HL-60 (cell line): Measurements from ENCODE around the gene ICA1L.

Experiments used
- DNase-seq, 2 experiments: peaks; one replicate each; pipeline ENCODE4 v3.0.0-alpha.2; 2010 to 2020; ENCODE audit warnings: low read depth in 1 of 2, low spot score in 1 of 2
- H3K27ac ChIP-seq: fragments of 250-450 bp; sonication (Bioruptor Pico); replicated peaks from 2 replicates; pipeline ENCODE4 v1.5.1; 2020; ENCODE audit warnings: mild to moderate bottlenecking, moderate library complexity
- H3K27me3 ChIP-seq: fragments of 250-450 bp; sonication (Bioruptor Pico); 2 replicates; pipeline ENCODE4 v1.5.1; 2021; ENCODE audit warnings: mild to moderate bottlenecking, moderate library complexity; ENCODE audit not compliant: insufficient read depth, poor library complexity, severe bottlenecking
- H3K4me3 ChIP-seq: replicated peaks from 2 replicates; pipeline ENCODE4 v1.5.1; 2011; ENCODE audit warnings: mild to moderate bottlenecking, control low read depth, low read length; ENCODE audit not compliant: insufficient read depth
- CTCF ChIP-seq: IDR thresholded peaks from one replicate; pipeline ENCODE4 v1.5.1; 2011; ENCODE audit warnings: low read length, control low read depth, inconsistent platforms; ENCODE audit not compliant: insufficient read depth
- GABPA ChIP-seq: IDR thresholded peaks from 2 replicates; pipeline ENCODE4 v1.6.1; 2012; ENCODE audit warnings: low read depth
- POLR2AphosphoS5 ChIP-seq: IDR thresholded peaks from 2 replicates; pipeline ENCODE4 v1.6.1; 2012; ENCODE audit warnings: low read depth
- REST ChIP-seq: IDR thresholded peaks from 2 replicates; pipeline ENCODE4 v1.6.1; 2012; ENCODE audit warnings: low read depth; ENCODE audit not compliant: insufficient replicate concordance
- SPI1 ChIP-seq: IDR thresholded peaks from 2 replicates; pipeline ENCODE4 v1.6.1; 2012; ENCODE audit warnings: low read depth, mild to moderate bottlenecking, borderline replicate concordance

The ICA1L gene

GRCh38 chr2:202771336-202771735 lies 100.2 kb downstream of the ICA1L start:
- TF ChIP-seq REST (no peak), CTCF (no peak), GABPA (no peak), POLR2AphosphoS5 (no peak), SPI1 (no peak)

GRCh38 chr2:202769201-202769600 lies 102.4 kb downstream of the ICA1L start:
- no peak for TF ChIP-seq GABPA
- TF ChIP-seq SPI1: no peak
- no peak for TF ChIP-seq CTCF
- no peak for TF ChIP-seq REST
- no peak for TF ChIP-seq POLR2AphosphoS5
- DNase-seq: no peak
- Histone ChIP-seq H3K4me3 (no peak overlapping the region), H3K27me3 (no peaks in the 10 kb centered on the region), H3K27ac (no peak overlapping the region)

More at GRCh38 chr2:202771336-202771735, 100.2 kb downstream of the ICA1L start:
- no peak for DNase-seq
- H3K4me3 ChIP-seq: no peak overlapping the region
- H3K27me3 ChIP-seq: no peaks in the 10 kb centered on the region
- no peak overlapping the region for H3K27ac ChIP-seq

- Histone ChIP-seq H3K4me3 (no peak overlapping the region), H3K27me3 (no peaks in the 10 kb centered on the region), H3K27ac (no peak overlapping the region)
- no peak for TF ChIP-seq SPI1
- DNase-seq: no peak
Measured at GRCh38 chr2:202768273-202768672, 103.3 kb downstream of the ICA1L start.

- no peak overlapping the region for H3K4me3 ChIP-seq
- H3K27ac ChIP-seq: no peak overlapping the region
- TF ChIP-seq POLR2AphosphoS5 (no peak), GABPA (no peak)
- DNase-seq: no peak
- H3K27me3 ChIP-seq: no peaks in the 10 kb centered on the region
Measured at GRCh38 chr2:202765436-202765835, 106.1 kb downstream of the ICA1L start.

GRCh38 chr2:202764991-202765390 lies 106.6 kb downstream of the ICA1L start:
- Histone ChIP-seq H3K27ac (no peak overlapping the region), H3K4me3 (no peak overlapping the region), H3K27me3 (no peaks in the 10 kb centered on the region)
- TF ChIP-seq CTCF (no peak), POLR2AphosphoS5 (no peak), GABPA (no peak), REST (no peak), SPI1 (no peak)
- no peak for DNase-seq
